GM18951 (cell line): ENCODE measurements around the gene CBLL2.
"Not testable (repeated sequence)": the region's sequence is repeated elsewhere in the genome, so short reads cannot be mapped to it uniquely, and the experiment has no call there.

Experiments
- POLR2A ChIP-seq: IDR thresholded peaks from 4 replicates; pipeline ENCODE4 v1.6.1; 2011; ENCODE audit warnings: mild to moderate bottlenecking; ENCODE audit not compliant: insufficient read length, insufficient read depth; ENCODE audit errors: extremely low read depth
- in situ Hi-C: fragments of 300-500 bp; cut with MboI; formaldehyde crosslinking; loops from one replicate; pipeline ENCODE4 v1.12.0; 2022; ENCODE audit warnings: low sequenced_read_pairs, mixed read lengths, inconsistent platforms; ENCODE audit not compliant: unreplicated experiment

The CBLL2 gene

GRCh38 chrX:22272613-22273012 is at the start of gene CBLL2:
Gene CBLL2 (plus strand): TSS chrX:22272913. CDS start chrX:22272992, 79 bp downstream.
- in situ Hi-C loops: no loop called here

GRCh38 chrX:22234380-22234779 is 38.3 kb upstream of the CBLL2 start:
- in situ Hi-C loops: no loop called here
- no peak for TF ChIP-seq POLR2A

More at GRCh38 chrX:22272613-22273012, at the start of gene CBLL2:
- TF ChIP-seq POLR2A: no peak

- TF ChIP-seq POLR2A: no peak
- in situ Hi-C loops: no loop called here
Measured at GRCh38 chrX:22237479-22237878, 35.2 kb upstream of the CBLL2 start.

- no peak for TF ChIP-seq POLR2A
- in situ Hi-C loops: no loop called here
Measured at GRCh38 chrX:22246620-22247019, 26.1 kb upstream of the CBLL2 start.

GRCh38 chrX:22247169-22247568 is 25.5 kb upstream of the CBLL2 start:
- no peak for TF ChIP-seq POLR2A
- in situ Hi-C loops: no loop called here

- in situ Hi-C loops: no loop called here
- TF ChIP-seq POLR2A: no peak
Measured at GRCh38 chrX:22248401-22248800, 24.3 kb upstream of the CBLL2 start.

- in situ Hi-C loops: no loop called here
- no peak for TF ChIP-seq POLR2A
Measured at GRCh38 chrX:22249371-22249770, 23.3 kb upstream of the CBLL2 start.

- in situ Hi-C loops: no loop called here
- no peak for TF ChIP-seq POLR2A
Measured at GRCh38 chrX:22268706-22269105, 4.0 kb upstream of the CBLL2 start.

GRCh38 chrX:22273714-22274317 is 1.1 kb downstream of the CBLL2 start:
- TF ChIP-seq POLR2A: no peak
- in situ Hi-C loops: no loop called here

GRCh38 chrX:22276781-22277180 is 4.1 kb downstream of the CBLL2 start:
- in situ Hi-C loops: no loop called here
- no peak for TF ChIP-seq POLR2A

GRCh38 chrX:22278375-22278774 is 5.7 kb downstream of the CBLL2 start:
- no peak for TF ChIP-seq POLR2A
- in situ Hi-C loops: no loop called here

GRCh38 chrX:22289209-22289608 is 16.5 kb downstream of the CBLL2 start:
- in situ Hi-C loops: not testable (repeated sequence)

- in situ Hi-C loops: no loop called here
- no peak for TF ChIP-seq POLR2A
Measured at GRCh38 chrX:22296871-22297270, 24.2 kb downstream of the CBLL2 start.

- in situ Hi-C loops: no loop called here
- TF ChIP-seq POLR2A: no peak
Measured at GRCh38 chrX:22300130-22300529, 27.4 kb downstream of the CBLL2 start.

- in situ Hi-C loops: no loop called here
- no peak for TF ChIP-seq POLR2A
Measured at GRCh38 chrX:22310779-22311178, 38.1 kb downstream of the CBLL2 start.
